Measurements from ENCODE around the gene FBXO10. TPM values are rescaled to one million over a fixed set of nuclear protein-coding genes. Genes with fewer than 3 reads are reported as not detected.

Gene FBXO10
- total and polyA plus RNA-seq, 2 of the 8 experiments (the other 6 are each of a cell fraction or from before 2014, with no cell fraction given), result 13.1 to 13.9 TPM

GRCh38 chr9:37551468-37551867 is 24.7 kb downstream of the FBXO10 start:
- TF ChIP-seq KDM5A (IDR thresholded peaks at IDR 0.05; ENCODE audit: low read length) (no peak), SUZ12 (IDR thresholded peaks at IDR 0.05; ENCODE audit: low read length) (no peak), JUN (IDR thresholded peaks at IDR 0.05; ENCODE audit: low read depth, low read length) (no peak)
- Histone ChIP-seq H3K4ac (replicated peaks; ENCODE audit: insufficient read length, low read depth, low read length) (no peak overlapping the region), H4K91ac (replicated peaks; ENCODE audit: insufficient read length, low read length) (no peak overlapping the region), H2BK15ac (ENCODE audit: low read length) (no peak overlapping the region), H3K4me3 (ENCODE audit: extremely low read depth in 1 of 4, insufficient read depth in 2 of 4, low read depth in 3 of 4, low read length in 4 of 4) (no peak overlapping the region), H3K18ac (ENCODE audit: extremely low read depth, low read length) (no peak overlapping the region), H3K4me2 (ENCODE audit: insufficient read depth in 1 of 2, low read depth in 2 of 2, low read length in 2 of 2) (no peak overlapping the region), H3K14ac (ENCODE audit: insufficient read length) (no peak overlapping the region), H3K27me3 (replicated peaks in 1 of 4; ENCODE audit: control insufficient read depth in 3 of 4, extremely low read depth in 1 of 4, insufficient read depth in 3 of 4, low read length in 3 of 4) (no peaks in the 10 kb centered on the region), H3K36me3 (ENCODE audit: control insufficient read depth in 2 of 4, insufficient read depth in 4 of 4, low read length in 3 of 4) (no peaks in the 10 kb centered on the region), H3K23me2 (ENCODE audit: low read depth, low read length) (no peaks in the 10 kb centered on the region), H2BK120ac (replicated peaks; ENCODE audit: low read depth, low read length) (no peak overlapping the region), H3K9me3 (ENCODE audit: insufficient read depth in 2 of 2, low read depth in 1 of 2, low read length in 1 of 2) (no peaks in the 10 kb centered on the region), H3K79me1 (ENCODE audit: low read depth, low read length) (no peaks in the 10 kb centered on the region), H3K56ac (replicated peaks; ENCODE audit: insufficient read length, low read depth, low read length) (no peak overlapping the region), H4K8ac (ENCODE audit: extremely low read depth, insufficient read depth, low read length) (no peak overlapping the region), H2AFZ (ENCODE audit: low read length) (no peak overlapping the region), H2AK5ac (ENCODE audit: low read depth, low read length) (no peak overlapping the region), H2BK5ac (ENCODE audit: low read depth, low read length) (no peak overlapping the region), H4K20me1 (replicated peaks in 1 of 2; ENCODE audit: control insufficient read depth in 1 of 2, insufficient read depth in 2 of 2, low read length in 2 of 2) (peaks cover 0 to 3% of the 10 kb centered on the region in 2 experiments), H3K4me1 (replicated peaks in 1 of 4; ENCODE audit: control insufficient read depth in 3 of 4, insufficient read depth in 4 of 4, low read length in 3 of 4) (no peaks in the 10 kb centered on the region; a peak in 1 of 7 replicates), H2BK20ac (ENCODE audit: low read length) (no peak overlapping the region), H4K5ac (ENCODE audit: insufficient read length, low read depth, low read length) (no peak overlapping the region), H3K79me2 (ENCODE audit: control insufficient read depth in 1 of 2, insufficient read depth in 2 of 2, low read length in 2 of 2) (no peaks in the 10 kb centered on the region), H3K23ac (ENCODE audit: insufficient read length) (no peak overlapping the region), H3K27ac (ENCODE audit: low read depth, low read length) (no peak overlapping the region), H2BK12ac (ENCODE audit: low read depth, low read length) (no peak overlapping the region), H3K9ac (replicated peaks in 1 of 4; ENCODE audit: extremely low read depth in 1 of 4, low read depth in 3 of 4, low read length in 3 of 4) (no peak overlapping the region)
- POLR2A ChIA-PET (ENCODE audit: partially characterized antibody), result interaction anchor here (1.3 kb wide), 1 partner anchor 14 kb away, joined by 3 read pairs; no protein-coding TSS in a partner anchor
- 84% methylated on average over 3 of the region's 3 CpGs; no CpG with 5 or more reads in 1 of the 2 experiments for WGBS, 2 experiments (ENCODE audit: extremely low coverage in 1 of 2, insufficient coverage in 1 of 2, insufficient read length in 1 of 2, insufficient replicate concordance in 2 of 2, low coverage in 1 of 2, low lambda C conversion rate in 2 of 2, missing lambda C conversion rate in 1 of 2)
- CTCF ChIA-PET (ENCODE audit: partially characterized antibody), result no interaction called here
- DNase-seq (ENCODE audit: low read depth in 1 of 2, low spot score in 2 of 2), result no peak
- no peak for FAIRE-seq
